Kidney glomerular epithelial cell (primary cell): ENCODE measurements around the gene AP3B1.
"Not testable (repeated sequence)": the region's sequence is repeated elsewhere in the genome, so short reads cannot be mapped to it uniquely, and the experiment has no call there.

Experiments
- DNase-seq: peaks from one replicate; lab custom pipeline; 2025; lab: John Stamatoyannopoulos, UW

AP3B1 gene

GRCh38 chr5:78243091-78243490 is 51.4 kb downstream of the AP3B1 start:
- DNase-seq: no peak

GRCh38 chr5:78242001-78242400 is 52.5 kb downstream of the AP3B1 start:
- DNase-seq: no peak

GRCh38 chr5:78237911-78238310 is 56.6 kb downstream of the AP3B1 start:
- DNase-seq: no peak

- no peak for DNase-seq
These were observed 58.5 kb downstream of the AP3B1 start for GRCh38 chr5:78236046-78236445.

- DNase-seq: no peak
These were observed 59.2 kb downstream of the AP3B1 start for GRCh38 chr5:78235289-78235688.

GRCh38 chr5:78234804-78235203 is 59.7 kb downstream of the AP3B1 start:
- DNase-seq: no peak

GRCh38 chr5:78232163-78232562 is 62.3 kb downstream of the AP3B1 start:
- no peak for DNase-seq

- no peak for DNase-seq
These were observed 70.1 kb downstream of the AP3B1 start for GRCh38 chr5:78224358-78224757.

- DNase-seq: no peak
These were observed 72.5 kb downstream of the AP3B1 start for GRCh38 chr5:78221964-78222451.

GRCh38 chr5:78221467-78221866 is 73.0 kb downstream of the AP3B1 start:
- DNase-seq: no peak

GRCh38 chr5:78215972-78216371 is 78.5 kb downstream of the AP3B1 start:
- DNase-seq: peak; percentile 18

GRCh38 chr5:78215565-78215964 is 78.9 kb downstream of the AP3B1 start:
- no peak for DNase-seq

GRCh38 chr5:78213799-78214198 is 80.7 kb downstream of the AP3B1 start:
- no peak for DNase-seq

- no peak for DNase-seq
These were observed 83.4 kb downstream of the AP3B1 start for GRCh38 chr5:78211052-78211451.

- no peak for DNase-seq
These were observed 90.3 kb downstream of the AP3B1 start for GRCh38 chr5:78204241-78204640.

GRCh38 chr5:78203815-78204214 is 90.7 kb downstream of the AP3B1 start:
- DNase-seq: no peak

- no peak for DNase-seq
These were observed 104.1 kb downstream of the AP3B1 start for GRCh38 chr5:78190402-78190801.

GRCh38 chr5:78188681-78189080 is 105.8 kb downstream of the AP3B1 start:
- DNase-seq: not testable (repeated sequence)

GRCh38 chr5:78187172-78187571 is 107.3 kb downstream of the AP3B1 start:
- DNase-seq: no peak

- no peak for DNase-seq
These were observed 111.7 kb downstream of the AP3B1 start for GRCh38 chr5:78182838-78183237.

GRCh38 chr5:78178356-78178755 is 116.1 kb downstream of the AP3B1 start:
- DNase-seq: no peak

- DNase-seq: not testable (repeated sequence)
These were observed 124.2 kb downstream of the AP3B1 start for GRCh38 chr5:78170335-78170734.

GRCh38 chr5:78162253-78162862 is 132.1 kb downstream of the AP3B1 start:
- peak; percentile 25 for DNase-seq

GRCh38 chr5:78157001-78157400 is 137.5 kb downstream of the AP3B1 start:
- DNase-seq: no peak
